Activated CD4-positive, alpha-beta T cell treated with anti-CD3 and anti-CD28 coated beads for 4 hours (primary cell): ENCODE measurements around the gene KCNQ5.
A peak's percentile ranks its signal among the peaks of the same experiment; 100 is the strongest.

Source experiments
- DNase-seq, 2 donors: peaks; one replicate each; pipeline ENCODE4 v3.0.0-alpha.2; 2020

The KCNQ5 gene

GRCh38 chr6:73078333-73078862 is 456.5 kb downstream of the KCNQ5 start:
- no peak for DNase-seq

- DNase-seq: no peak
These were observed 457.2 kb downstream of the KCNQ5 start for GRCh38 chr6:73078908-73079610.

- DNase-seq: no peak
These were observed 457.7 kb downstream of the KCNQ5 start for GRCh38 chr6:73079611-73079955.

- no peak for DNase-seq
These were observed 458.1 kb downstream of the KCNQ5 start for GRCh38 chr6:73079978-73080377.

GRCh38 chr6:73081955-73082354 is 460.1 kb downstream of the KCNQ5 start:
- DNase-seq: no peak

- no peak for DNase-seq
These were observed 462.0 kb downstream of the KCNQ5 start for GRCh38 chr6:73083886-73084285.

- DNase-seq: no peak
These were observed 463.6 kb downstream of the KCNQ5 start for GRCh38 chr6:73085443-73085871.

GRCh38 chr6:73086726-73087125 is 464.9 kb downstream of the KCNQ5 start:
- DNase-seq: no peak

- DNase-seq: no peak
These were observed 466.4 kb downstream of the KCNQ5 start for GRCh38 chr6:73088138-73088813.

GRCh38 chr6:73104921-73105320 is 483.1 kb downstream of the KCNQ5 start:
- DNase-seq: no peak

- no peak for DNase-seq
These were observed 485.2 kb downstream of the KCNQ5 start for GRCh38 chr6:73107016-73107415.

GRCh38 chr6:73108949-73109348 is 487.1 kb downstream of the KCNQ5 start:
- DNase-seq: no peak

- DNase-seq: no peak
These were observed 487.8 kb downstream of the KCNQ5 start for GRCh38 chr6:73109659-73110058.

- no peak for DNase-seq
These were observed 494.5 kb downstream of the KCNQ5 start for GRCh38 chr6:73116330-73116729.

GRCh38 chr6:73121421-73121993 is 499.6 kb downstream of the KCNQ5 start:
- no peak for DNase-seq

- DNase-seq: no peak
These were observed 501.9 kb downstream of the KCNQ5 start for GRCh38 chr6:73123632-73124329.

- DNase-seq: peak; percentile 79 to 81
These were observed 508.0 kb downstream of the KCNQ5 start for GRCh38 chr6:73129653-73130443.

- no peak for DNase-seq
These were observed 509.8 kb downstream of the KCNQ5 start for GRCh38 chr6:73131706-73132105.

- no peak for DNase-seq
These were observed 512.7 kb downstream of the KCNQ5 start for GRCh38 chr6:73134588-73134987.

GRCh38 chr6:73139681-73140383 is 518.0 kb downstream of the KCNQ5 start:
- no peak for DNase-seq

- DNase-seq: no peak
These were observed 521.7 kb downstream of the KCNQ5 start for GRCh38 chr6:73143551-73143950.

GRCh38 chr6:73144516-73144915 is 522.7 kb downstream of the KCNQ5 start:
- no peak for DNase-seq
